GM19438 (cell line): Measurements from ENCODE around the gene SPATA3.
"Not testable (repeated sequence)": the region's sequence is repeated elsewhere in the genome, so short reads cannot be mapped to it uniquely, and the experiment has no call there.

ENCODE experiments used
- ATAC-seq: cut with Tn5 transposase; IDR thresholded peaks from one replicate; pipeline ENCODE4 v1.9.1; 2021; ENCODE audit warnings: low read depth; ENCODE audit not compliant: unreplicated experiment

SPATA3 gene

DNA sequence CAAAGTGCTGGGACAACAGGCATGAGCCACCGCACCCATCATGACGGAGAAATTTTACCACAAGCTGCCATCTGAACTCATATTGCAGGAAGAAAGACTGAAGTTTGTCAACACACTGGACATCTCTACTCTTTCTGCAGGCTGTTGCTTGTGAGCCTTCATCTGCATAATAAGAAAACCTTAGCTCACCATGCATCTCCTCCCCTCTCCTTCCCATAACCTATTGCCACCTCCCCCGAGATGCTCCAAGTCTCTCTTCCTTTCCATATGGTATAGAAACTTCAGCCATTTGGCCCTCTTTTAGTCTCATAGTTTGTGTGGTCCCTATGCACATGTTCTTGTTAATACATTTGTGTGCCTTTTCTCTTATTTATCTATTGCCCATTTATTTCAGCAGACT lies 22.3 kb downstream of the SPATA3 start:
- ATAC-seq, result no peak

DNA sequence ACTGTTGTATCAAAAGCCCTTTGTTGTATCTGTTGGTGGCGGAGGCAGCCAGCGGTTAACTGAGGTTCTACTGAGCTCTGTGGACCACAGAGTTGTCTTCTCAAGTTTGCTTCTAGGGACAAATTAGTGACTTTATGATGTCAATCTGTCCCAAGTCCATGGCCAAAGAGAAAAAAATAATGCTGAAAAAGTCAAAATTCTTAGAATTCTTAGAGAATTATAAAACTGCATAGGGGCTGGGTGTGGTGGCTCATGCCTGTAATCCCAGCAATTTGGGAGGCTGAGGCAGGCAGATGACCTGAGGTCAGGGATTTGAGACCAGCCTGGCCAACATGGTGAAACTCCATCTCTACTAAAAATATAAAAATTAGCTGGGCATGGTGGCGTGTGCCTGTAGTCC lies 29.1 kb downstream of the SPATA3 start:
- not testable (repeated sequence) for ATAC-seq

DNA sequence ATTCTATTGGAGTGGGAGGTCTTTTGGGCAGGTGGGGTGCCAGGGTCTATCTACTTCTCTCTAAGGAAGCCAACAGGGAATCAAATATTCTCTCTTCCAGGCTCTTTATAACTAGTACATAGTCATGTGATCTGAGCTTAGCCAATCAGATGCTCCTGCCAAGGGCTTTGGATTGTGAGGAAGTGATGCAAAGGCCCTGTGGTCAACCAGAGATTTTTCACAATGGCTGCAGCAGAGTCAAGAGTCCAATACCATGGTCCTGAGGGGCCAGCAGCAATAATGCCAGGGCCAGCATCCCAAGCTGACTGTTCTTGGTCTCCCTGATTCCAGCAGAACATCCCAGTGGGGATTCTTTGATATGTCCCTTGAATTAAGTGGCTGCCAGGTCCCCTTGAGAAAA lies 33.0 kb downstream of the SPATA3 start:
- no peak for ATAC-seq

DNA sequence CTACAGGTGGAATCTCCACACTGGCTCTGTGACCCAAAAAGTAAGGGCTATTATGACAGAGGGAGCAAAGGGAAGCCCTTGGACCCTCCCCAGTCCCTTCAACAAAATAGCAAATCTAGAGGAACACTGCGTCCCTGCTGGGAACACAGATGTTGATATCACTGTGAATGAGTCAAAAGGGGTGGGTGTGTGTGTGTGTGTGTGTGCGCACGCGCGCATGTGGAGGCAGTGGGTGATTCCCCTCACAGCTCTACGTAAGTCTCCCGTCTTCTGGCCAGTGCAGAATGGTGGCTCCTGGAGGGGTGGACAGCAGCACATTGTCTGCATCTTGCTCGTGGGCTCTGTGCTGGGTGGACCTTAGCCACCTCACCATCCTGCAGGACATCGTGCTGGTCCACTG lies 33.6 kb downstream of the SPATA3 start:
- no peak for ATAC-seq

GRCh38 chr2:231030725-231031124 lies 34.8 kb downstream of the SPATA3 start:
- no peak for ATAC-seq

DNA sequence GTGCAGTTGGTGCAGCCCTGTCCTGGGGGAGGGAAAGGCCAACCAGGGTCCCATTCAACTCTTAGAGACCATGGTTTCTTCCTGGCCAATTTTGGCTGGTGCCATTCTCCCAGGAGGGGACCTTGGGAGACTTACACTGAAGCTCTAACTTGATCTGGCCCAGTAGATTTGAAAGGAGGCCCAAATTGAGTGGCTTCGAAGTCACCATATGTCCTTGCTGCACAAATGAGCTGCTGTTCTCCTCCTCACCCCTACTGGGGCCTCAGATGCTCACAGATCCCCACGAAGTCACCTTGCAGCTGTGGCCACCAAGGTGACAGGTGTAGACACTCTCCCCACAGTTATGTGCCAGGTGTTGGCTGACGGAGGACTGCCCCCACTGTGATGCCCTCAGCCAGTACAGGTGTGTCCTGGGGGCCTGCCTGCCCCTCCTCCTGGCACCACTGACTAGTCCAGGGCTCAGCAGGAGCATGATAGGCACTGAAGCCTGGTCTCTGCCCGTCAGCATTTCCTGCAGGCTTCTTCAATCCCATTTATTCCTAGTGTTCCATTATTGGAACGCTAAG lies 36.7 kb downstream of the SPATA3 start:
- no peak for ATAC-seq

GRCh38 chr2:231033147-231034132 lies 37.5 kb downstream of the SPATA3 start:
- ATAC-seq, result no peak

DNA sequence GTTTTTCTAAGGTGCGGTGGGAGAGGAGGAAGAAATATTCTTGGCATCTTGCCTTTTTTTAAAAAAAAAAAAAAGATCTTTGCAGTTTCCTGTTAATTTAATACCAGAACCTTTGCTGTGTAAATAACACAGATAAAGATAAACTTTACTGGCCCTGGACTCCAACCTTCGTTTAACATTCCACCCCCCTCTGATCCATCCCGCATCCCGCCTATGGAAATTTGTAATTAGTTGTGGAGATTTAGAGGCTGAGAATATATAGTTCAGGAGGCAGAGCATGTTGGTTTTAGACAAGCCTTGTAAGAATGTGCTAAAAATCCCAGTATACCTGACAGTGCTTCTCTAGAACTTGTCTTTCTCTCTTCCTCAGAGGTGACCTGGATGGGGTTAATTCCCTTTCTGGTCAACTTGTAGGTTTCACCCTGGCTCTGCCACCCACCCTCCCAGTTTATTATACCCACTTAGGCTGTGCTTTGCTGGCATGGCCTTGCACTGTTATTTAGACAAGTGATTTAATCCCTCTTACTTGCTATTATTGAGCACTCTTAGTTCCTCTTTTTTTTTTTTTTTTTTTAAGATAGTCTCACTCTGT lies 38.5 kb downstream of the SPATA3 start:
- ATAC-seq, result no peak

DNA sequence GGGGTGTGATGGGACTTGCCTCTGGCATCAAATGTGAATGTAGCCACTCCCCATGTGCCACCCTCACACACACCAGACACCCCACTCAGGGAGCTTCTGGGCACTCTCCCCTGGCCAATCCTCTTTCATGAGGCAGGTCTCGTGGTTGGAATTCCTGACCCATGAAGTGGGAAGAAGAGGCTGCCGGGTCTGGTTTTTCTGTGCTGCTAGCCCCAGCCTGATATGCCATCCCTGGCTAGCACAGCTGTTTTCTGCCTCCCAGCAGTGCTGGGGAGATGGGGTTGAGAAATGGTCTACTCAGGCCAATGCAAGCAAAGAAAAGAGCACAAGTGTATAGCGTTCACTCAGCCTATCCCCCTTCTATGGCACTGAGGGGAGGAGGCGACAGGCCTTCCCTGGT lies 40.2 kb downstream of the SPATA3 start:
- ATAC-seq, result no peak

DNA sequence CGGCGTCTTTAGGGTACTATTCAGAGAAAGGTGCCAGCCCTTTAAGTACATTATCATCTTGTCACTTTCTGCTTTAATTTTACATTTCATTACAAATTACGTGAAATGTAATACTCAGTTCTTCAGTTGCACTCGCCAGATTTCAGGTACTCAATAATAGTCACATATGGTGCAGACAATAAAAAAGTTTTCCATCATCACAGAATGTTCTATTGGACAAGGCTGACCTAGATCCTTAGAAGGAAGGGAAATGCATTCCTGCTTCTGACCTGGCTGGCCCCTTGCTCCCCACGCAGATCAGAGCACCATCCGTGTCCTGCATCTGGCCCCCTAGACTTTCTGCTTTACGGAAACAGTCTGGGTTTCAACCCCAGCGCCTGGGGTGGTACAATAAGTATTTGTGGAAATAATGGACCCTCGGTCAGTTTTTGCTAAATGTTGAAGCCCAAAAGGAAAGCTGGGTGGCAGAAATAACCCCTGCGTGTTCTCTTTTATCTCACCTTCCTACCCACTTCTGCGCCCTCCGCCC lies 40.7 kb downstream of the SPATA3 start:
- ATAC-seq, result no peak

- no peak for ATAC-seq
Measured at GRCh38 chr2:231037202-231037730, 41.3 kb downstream of the SPATA3 start, which contains the start of gene C2orf72. Gene C2orf72 (plus strand): TSS chr2:231037523. CDS start chr2:231037566, 43 bp downstream.

DNA sequence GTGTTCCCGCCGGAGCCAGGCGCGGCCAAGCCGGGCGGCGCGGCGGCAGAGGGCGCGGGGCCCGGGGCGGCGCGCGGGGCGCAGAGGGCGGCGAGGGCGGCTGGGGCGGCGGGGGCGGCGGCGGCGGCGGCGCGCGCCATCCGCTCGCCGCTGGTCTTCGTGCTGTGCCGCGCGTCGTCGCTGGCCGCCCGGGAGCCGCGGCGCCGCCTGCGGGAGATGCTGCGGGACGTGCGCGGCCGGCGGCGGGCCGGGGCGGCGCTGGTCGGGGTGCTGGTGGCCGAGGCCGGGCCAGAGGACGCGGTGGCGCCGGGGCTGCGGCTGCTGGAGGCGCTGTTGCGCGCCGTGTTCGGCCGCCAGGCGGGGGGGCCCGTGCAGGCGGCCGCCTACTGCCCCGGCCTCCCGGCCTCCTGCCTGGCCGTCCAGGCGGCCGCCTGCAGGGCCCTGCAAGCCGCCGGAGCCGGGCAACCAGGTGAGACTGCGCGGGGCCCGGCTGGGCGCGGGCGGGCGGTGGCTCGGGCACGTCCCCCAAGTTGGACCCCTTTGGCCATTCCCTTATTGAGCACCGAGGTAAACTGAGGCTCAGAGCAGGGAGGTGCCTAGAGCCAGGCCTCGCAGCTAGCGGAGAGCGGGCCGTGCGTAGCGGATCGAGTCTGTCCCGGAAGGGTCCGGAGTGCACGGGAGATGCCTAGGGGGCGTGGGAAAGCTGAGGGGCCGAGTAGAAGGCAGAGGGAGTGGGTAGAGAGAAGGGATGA lies 42.0 kb downstream of the SPATA3 start:
- no peak for ATAC-seq

DNA sequence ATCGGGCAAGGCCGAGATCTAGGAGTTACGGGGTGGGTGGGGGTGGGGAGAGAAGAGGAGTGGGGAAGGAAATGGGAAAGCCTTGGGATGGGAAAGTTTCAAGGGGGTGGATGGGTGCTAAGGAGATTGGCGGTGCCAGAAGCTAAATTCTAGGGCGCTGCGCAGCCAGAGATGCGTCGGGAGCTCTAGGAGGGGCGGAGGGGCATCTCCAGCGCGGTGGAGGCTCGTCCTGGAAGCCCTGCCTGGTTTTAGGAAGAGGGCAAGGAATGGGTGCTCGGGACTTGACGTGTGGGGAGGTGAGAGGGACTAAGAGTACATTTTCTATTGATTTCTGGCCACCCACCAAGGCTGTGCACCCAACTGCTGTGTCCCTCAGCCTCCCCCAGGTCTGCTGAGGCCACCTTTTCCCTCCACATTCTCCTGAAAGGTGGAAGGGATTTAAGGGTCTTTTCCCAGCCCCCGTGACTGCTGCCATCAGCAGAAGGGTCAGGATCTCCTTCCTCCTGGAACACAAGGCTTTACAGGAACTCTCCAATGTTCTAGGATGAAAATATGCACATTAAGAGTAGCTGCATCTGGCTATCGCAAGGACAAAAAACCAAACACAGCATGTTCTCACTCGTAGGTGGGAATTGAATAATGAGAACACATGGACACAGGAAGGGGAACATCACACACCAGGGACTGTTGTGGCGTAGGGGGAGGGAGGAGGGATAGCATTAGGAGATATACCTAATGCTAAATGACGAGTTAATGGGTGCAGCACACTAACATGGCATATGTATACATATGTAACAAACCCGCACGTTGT lies 42.8 kb downstream of the SPATA3 start:
- ATAC-seq, result no peak

- no peak for ATAC-seq
Measured at GRCh38 chr2:231039294-231039664, 43.4 kb downstream of the SPATA3 start.

DNA sequence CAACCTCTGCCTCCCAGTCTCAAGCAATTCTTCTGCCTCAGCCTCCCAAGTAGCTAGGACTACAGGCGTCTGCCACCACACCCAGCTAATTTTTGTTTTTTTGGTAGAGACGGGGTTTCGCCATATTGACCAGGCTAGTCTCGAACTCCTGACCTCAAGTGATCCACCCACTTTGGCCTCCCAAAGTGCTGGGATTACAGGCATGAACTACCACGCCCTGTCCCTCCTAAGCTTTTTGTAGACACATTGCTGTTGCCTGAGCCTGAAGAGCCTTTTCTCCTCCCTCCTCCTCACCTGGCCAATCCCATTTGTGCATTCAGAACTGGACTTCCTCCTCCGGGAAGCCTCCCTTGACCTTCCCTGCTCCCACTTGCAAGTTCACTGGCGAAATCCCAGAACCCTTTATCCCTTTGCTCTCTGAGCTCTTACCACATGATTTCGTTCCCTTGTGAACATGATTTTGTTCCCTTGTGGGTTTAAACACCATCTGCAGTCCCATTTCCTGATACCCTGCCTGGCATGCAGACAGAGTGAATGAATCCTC lies 44.0 kb downstream of the SPATA3 start:
- no peak for ATAC-seq

- no peak for ATAC-seq
Measured at GRCh38 chr2:231041061-231041689, 45.3 kb downstream of the SPATA3 start.

DNA sequence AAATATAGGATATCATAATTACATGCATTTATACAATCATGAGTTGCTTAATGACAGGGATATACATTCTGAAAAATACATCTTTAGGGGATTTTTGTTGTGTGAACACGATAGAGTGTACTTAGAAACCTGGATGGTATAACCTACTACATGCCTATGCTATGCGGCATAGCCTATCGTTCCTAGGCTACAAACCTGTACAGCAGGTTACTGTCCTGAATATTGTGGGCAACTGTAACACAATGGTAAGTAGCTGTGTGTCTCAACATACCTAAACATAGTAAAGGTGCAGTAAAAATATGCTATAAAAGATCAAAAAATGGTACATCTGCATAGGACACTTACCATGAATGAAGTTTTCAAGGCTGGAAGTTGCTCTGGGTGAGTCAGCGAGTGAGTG lies 47.9 kb downstream of the SPATA3 start:
- no peak for ATAC-seq

- no peak for ATAC-seq
Measured at GRCh38 chr2:231046916-231047273, 51.0 kb downstream of the SPATA3 start.
